H1 (cell line): ENCODE results near the gene COPG1. TPM values are rescaled to one million over a fixed set of nuclear protein-coding genes. Genes with fewer than 3 reads are reported as not detected.

Source experiments
- CTBP2 ChIP-seq: IDR thresholded peaks from 2 replicates; pipeline ENCODE4 v1.7.0; 2011; ENCODE audit warnings: borderline replicate concordance, mild to moderate bottlenecking, moderate library complexity, mixed read lengths, low read length; ENCODE audit not compliant: insufficient read depth, insufficient read length
- polyA plus RNA-seq, 7 experiments: library from polyadenylated mRNA; depleted of rRNA in 3 of 7; stranded (reverse) in 5 of 7; unstranded in 2 of 7; fragments of >200 nt in 5 of 7; fragments of 200-250 nt in 2 of 7; gene quantifications; 1 replicate in 5 of 7; 2 replicates in 1 of 7; 4 replicates in 1 of 7; pipeline versions ENCODE4 v1.2.1 to v1.2.3, GENCODE V29; 2011 to 2013; ENCODE audit warnings: missing spikeins in 2 of 7, mixed read lengths in 2 of 7
- total RNA-seq: library from RNA; stranded (reverse); fragmentation: NEBNext Ultra II Directional; extraction: Animal tissue kit (Norgen Biotek cat#: 25700); gene quantifications from 2 replicates; pipeline ENCODE4 v1.2.1, GENCODE V29; 2021

Gene COPG1
- total and polyA plus RNA-seq, 2 of the 8 experiments (the other 6 are each of a cell fraction or from before 2014, with no cell fraction given) = 52.7 to 106 TPM

GRCh38 chr3:129286081-129286480, 36.7 kb downstream of the COPG1 start (continued):
- TF ChIP-seq CTBP2 = no peak
